ENCODE results near the gene KYNU.

The KYNU gene

GRCh38 chr2:142935563-142936089 is 58.2 kb downstream of the KYNU start:
- no peak for TF ChIP-seq GATA2 (IDR thresholded peaks at IDR 0.05; ENCODE audit: low read depth, low read length)
- no peak for TF ChIP-seq GATA3 (IDR thresholded peaks at IDR 0.05; ENCODE audit: low read depth, low read length)

GRCh38 chr2:142936629-142937028 is 59.2 kb downstream of the KYNU start:
- TF ChIP-seq GATA2 (IDR thresholded peaks at IDR 0.05; ENCODE audit: low read depth, low read length) = no peak
- TF ChIP-seq GATA3 (IDR thresholded peaks at IDR 0.05; ENCODE audit: low read depth, low read length) = no peak

GRCh38 chr2:142937347-142937746 is 59.9 kb downstream of the KYNU start:
- TF ChIP-seq GATA3 (IDR thresholded peaks at IDR 0.05; ENCODE audit: low read depth, low read length) = no peak
- no peak for TF ChIP-seq GATA2 (IDR thresholded peaks at IDR 0.05; ENCODE audit: low read depth, low read length)

- TF ChIP-seq GATA2 (IDR thresholded peaks at IDR 0.05; ENCODE audit: low read depth, low read length) (no peak), GATA3 (IDR thresholded peaks at IDR 0.05; ENCODE audit: low read depth, low read length) (no peak)
Measured at GRCh38 chr2:142938240-142938639, 60.8 kb downstream of the KYNU start.

GRCh38 chr2:142940606-142941223 is 63.3 kb downstream of the KYNU start:
- TF ChIP-seq GATA2 (IDR thresholded peaks at IDR 0.05; ENCODE audit: low read depth, low read length) (no peak), GATA3 (IDR thresholded peaks at IDR 0.05; ENCODE audit: low read depth, low read length) (no peak)

- TF ChIP-seq GATA2 (IDR thresholded peaks at IDR 0.05; ENCODE audit: low read depth, low read length) (no peak), GATA3 (IDR thresholded peaks at IDR 0.05; ENCODE audit: low read depth, low read length) (no peak)
Measured at GRCh38 chr2:142942690-142943089, 65.2 kb downstream of the KYNU start.

- TF ChIP-seq GATA3 (IDR thresholded peaks at IDR 0.05; ENCODE audit: low read depth, low read length) = no peak
- TF ChIP-seq GATA2 (IDR thresholded peaks at IDR 0.05; ENCODE audit: low read depth, low read length) = no peak
Measured at GRCh38 chr2:142944264-142944663, 66.8 kb downstream of the KYNU start.

- TF ChIP-seq GATA3 (IDR thresholded peaks at IDR 0.05; ENCODE audit: low read depth, low read length) = no peak
- TF ChIP-seq GATA2 (IDR thresholded peaks at IDR 0.05; ENCODE audit: low read depth, low read length) = no peak
Measured at GRCh38 chr2:142944721-142945120, 67.3 kb downstream of the KYNU start.

GRCh38 chr2:142946941-142947340 is 69.5 kb downstream of the KYNU start:
- TF ChIP-seq GATA3 (IDR thresholded peaks at IDR 0.05; ENCODE audit: low read depth, low read length) (no peak), GATA2 (IDR thresholded peaks at IDR 0.05; ENCODE audit: low read depth, low read length) (no peak)

GRCh38 chr2:142951190-142952007 is 73.9 kb downstream of the KYNU start:
- no peak for TF ChIP-seq GATA2 (IDR thresholded peaks at IDR 0.05; ENCODE audit: low read depth, low read length)
- no peak for TF ChIP-seq GATA3 (IDR thresholded peaks at IDR 0.05; ENCODE audit: low read depth, low read length)

- no peak for TF ChIP-seq GATA2 (IDR thresholded peaks at IDR 0.05; ENCODE audit: low read depth, low read length)
Measured at GRCh38 chr2:142952018-142952417, 74.6 kb downstream of the KYNU start.

- TF ChIP-seq GATA2 (IDR thresholded peaks at IDR 0.05; ENCODE audit: low read depth, low read length) = no peak
- TF ChIP-seq GATA3 (IDR thresholded peaks at IDR 0.05; ENCODE audit: low read depth, low read length) = no peak
Measured at GRCh38 chr2:142952793-142953494, 75.5 kb downstream of the KYNU start.

GRCh38 chr2:142954493-142954892 is 77.0 kb downstream of the KYNU start:
- TF ChIP-seq GATA2 (IDR thresholded peaks at IDR 0.05; ENCODE audit: low read depth, low read length) = no peak
- TF ChIP-seq GATA3 (IDR thresholded peaks at IDR 0.05; ENCODE audit: low read depth, low read length) = no peak

GRCh38 chr2:142957144-142957543 is 79.7 kb downstream of the KYNU start:
- TF ChIP-seq GATA3 (IDR thresholded peaks at IDR 0.05; ENCODE audit: low read depth, low read length) = no peak
- no peak for TF ChIP-seq GATA2 (IDR thresholded peaks at IDR 0.05; ENCODE audit: low read depth, low read length)

Measured in SH-SY5Y (cell line).